Caco-2 (cell line): ENCODE data around the gene ZDHHC6. TPM values are rescaled to one million over a fixed set of nuclear protein-coding genes. Genes with fewer than 3 reads are reported as not detected.

Source experiments
- BruUV-seq: library from RNA; stranded (reverse); fragments of 400-500 nt; replicated peaks from 2 replicates; lab custom pipeline; 2021; lab: Mats Ljungman, UMichigan
- CTCF ChIA-PET: fragments of 300-600 bp; sonication (Branson Sonifier 250); formaldehyde crosslinking; loops from one replicate; lab custom pipeline; 2022; ENCODE audit warnings: antibody characterized with exemption; lab: Charles Lee
- POLR2A ChIA-PET: fragments of 300-600 bp; sonication (Branson Sonifier 250); formaldehyde crosslinking; loops from one replicate; lab custom pipeline; 2022; ENCODE audit warnings: antibody characterized with exemption; lab: Charles Lee
- DNase-seq, 2 experiments: peaks; one replicate each; pipeline versions ENCODE4 v3.0.0 to v3.0.0-alpha.2; 2020 to 2022
- H3K27me3 ChIP-seq: replicated peaks from 2 replicates; pipeline ENCODE4 v1.6.0; 2011; ENCODE audit warnings: low read length; ENCODE audit not compliant: control insufficient read depth, insufficient read depth
- H3K36me3 ChIP-seq: 2 replicates; pipeline ENCODE4 v1.5.1; 2011; ENCODE audit warnings: low read length; ENCODE audit not compliant: control insufficient read depth, insufficient read depth
- H3K4me1 ChIP-seq: fragments of 250-450 bp; sonication (Bioruptor Pico); 2 replicates; pipeline ENCODE4 v1.5.1; 2020; ENCODE audit warnings: mild to moderate bottlenecking
- H3K4me3 ChIP-seq: 2 replicates; pipeline ENCODE4 v1.5.1; 2011; ENCODE audit warnings: low read depth, mild to moderate bottlenecking, control low read depth, low read length
- H3K9me3 ChIP-seq: fragments of 250-450 bp; sonication (Bioruptor Pico); 2 replicates; pipeline ENCODE4 v1.5.1; 2020; ENCODE audit warnings: mild to moderate bottlenecking, moderate library complexity
- H3K27ac Mint-ChIP-seq: one replicate; pipeline ENCODE4 v1.8.0; 2022; ENCODE audit warnings: mixed read lengths; ENCODE audit not compliant: unreplicated experiment
- H3K27me3 Mint-ChIP-seq: one replicate; pipeline ENCODE4 v1.8.0; 2022; ENCODE audit warnings: mixed read lengths; ENCODE audit not compliant: insufficient read depth, unreplicated experiment
- H3K36me3 Mint-ChIP-seq: one replicate; pipeline ENCODE4 v1.8.0; 2022; ENCODE audit warnings: mild to moderate bottlenecking, mixed read lengths; ENCODE audit not compliant: insufficient read depth, unreplicated experiment
- H3K4me1 Mint-ChIP-seq: one replicate; pipeline ENCODE4 v1.8.0; 2022; ENCODE audit warnings: low read depth, mixed read lengths; ENCODE audit not compliant: unreplicated experiment
- H3K4me3 Mint-ChIP-seq: one replicate; pipeline ENCODE4 v1.8.0; 2022; ENCODE audit warnings: mild to moderate bottlenecking, moderate library complexity, mixed read lengths; ENCODE audit not compliant: unreplicated experiment
- H3K9me3 Mint-ChIP-seq: one replicate; pipeline ENCODE4 v1.8.0; 2022; ENCODE audit warnings: mixed read lengths; ENCODE audit not compliant: unreplicated experiment
- intact Hi-C: fragments of 100-400 bp; cut with micrococcal nuclease; formaldehyde crosslinking; loops from one replicate; pipeline ENCODE4 v1.10.0; 2022; ENCODE audit not compliant: unreplicated experiment
- total RNA-seq: library from RNA; stranded (reverse); gene quantifications from 2 replicates; pipeline ENCODE4 v1.2.3, GENCODE V29; 2022
- TF ChIP-seq, protein P1 (sequence below), 2 experiments: fragments of 200-600 bp in 1 of 2; IDR thresholded peaks; 1 replicate in 1 of 2; 2 replicates in 1 of 2; pipeline versions ENCODE4 v1.5.1 to v1.8.0; 2011 to 2022; ENCODE audit warnings: antibody characterized with exemption in 1 of 2, control low read depth in 1 of 2, inconsistent platforms in 1 of 2, low read depth in 1 of 2, low read length in 1 of 2, mild to moderate bottlenecking in 1 of 2, moderate library complexity in 1 of 2; ENCODE audit not compliant: insufficient read depth in 1 of 2, severe bottlenecking in 1 of 2, unreplicated experiment in 1 of 2

ZDHHC6 gene
- total RNA-seq, 1 experiment from 2014 or later = 47.4 TPM

DNA sequence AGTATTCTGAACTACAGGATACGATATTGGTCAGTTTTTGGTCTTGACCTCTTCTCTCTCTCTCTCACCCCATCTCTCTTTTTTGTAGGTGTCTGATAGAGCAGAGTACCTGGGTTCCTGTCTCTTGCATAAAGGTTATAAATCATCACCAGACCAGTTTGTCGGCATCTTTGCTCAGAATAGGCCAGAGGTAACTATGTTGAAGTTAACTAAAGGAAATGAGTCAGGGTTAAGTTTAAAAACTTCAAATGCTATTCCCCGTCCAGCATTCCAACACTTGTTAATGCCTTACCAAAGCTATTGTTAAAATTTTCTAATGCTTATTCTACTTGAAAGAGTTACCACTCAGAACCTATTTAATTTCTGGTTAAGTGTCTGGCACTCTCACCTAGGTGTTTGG lies 42.1 kb downstream of the ZDHHC6 start:
- Mint-ChIP-seq H3K4me1 (peaks cover 28% of the 10 kb centered on the region), H3K9me3 (peaks cover 10% of the 10 kb centered on the region), H3K27ac (no peak overlapping the region), H3K4me3 (no peak overlapping the region), H3K27me3 (no peaks in the 10 kb centered on the region), H3K36me3 (peaks cover 19% of the 10 kb centered on the region)
- POLR2A ChIA-PET = no interaction called here
- intact Hi-C loops = loop anchor here (1.0 kb wide), 1 partner anchor 10 kb away; no protein-coding TSS in a partner anchor
- peaks cover 21% of the 10 kb centered on the region for H3K4me1 ChIP-seq
- H3K27me3 ChIP-seq = no peaks in the 10 kb centered on the region
- DNase-seq = peak in 1 of 2 experiments; percentile 30
- TF ChIP-seq, protein P1, sequence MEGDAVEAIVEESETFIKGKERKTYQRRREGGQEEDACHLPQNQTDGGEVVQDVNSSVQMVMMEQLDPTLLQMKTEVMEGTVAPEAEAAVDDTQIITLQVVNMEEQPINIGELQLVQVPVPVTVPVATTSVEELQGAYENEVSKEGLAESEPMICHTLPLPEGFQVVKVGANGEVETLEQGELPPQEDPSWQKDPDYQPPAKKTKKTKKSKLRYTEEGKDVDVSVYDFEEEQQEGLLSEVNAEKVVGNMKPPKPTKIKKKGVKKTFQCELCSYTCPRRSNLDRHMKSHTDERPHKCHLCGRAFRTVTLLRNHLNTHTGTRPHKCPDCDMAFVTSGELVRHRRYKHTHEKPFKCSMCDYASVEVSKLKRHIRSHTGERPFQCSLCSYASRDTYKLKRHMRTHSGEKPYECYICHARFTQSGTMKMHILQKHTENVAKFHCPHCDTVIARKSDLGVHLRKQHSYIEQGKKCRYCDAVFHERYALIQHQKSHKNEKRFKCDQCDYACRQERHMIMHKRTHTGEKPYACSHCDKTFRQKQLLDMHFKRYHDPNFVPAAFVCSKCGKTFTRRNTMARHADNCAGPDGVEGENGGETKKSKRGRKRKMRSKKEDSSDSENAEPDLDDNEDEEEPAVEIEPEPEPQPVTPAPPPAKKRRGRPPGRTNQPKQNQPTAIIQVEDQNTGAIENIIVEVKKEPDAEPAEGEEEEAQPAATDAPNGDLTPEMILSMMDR (IDR thresholded peaks at IDR 0.05; ENCODE audit: insufficient read depth in 1 of 2, low read depth in 1 of 2, low read length in 1 of 2, severe bottlenecking in 1 of 2, unreplicated experiment in 1 of 2) = no peak
- no peaks in the 10 kb centered on the region for H3K9me3 ChIP-seq
- H3K4me3 ChIP-seq = no peak overlapping the region
- no TSS peak for BruUV-seq
- peaks cover 3% of the 10 kb centered on the region for H3K36me3 ChIP-seq
- CTCF ChIA-PET = no interaction called here

DNA sequence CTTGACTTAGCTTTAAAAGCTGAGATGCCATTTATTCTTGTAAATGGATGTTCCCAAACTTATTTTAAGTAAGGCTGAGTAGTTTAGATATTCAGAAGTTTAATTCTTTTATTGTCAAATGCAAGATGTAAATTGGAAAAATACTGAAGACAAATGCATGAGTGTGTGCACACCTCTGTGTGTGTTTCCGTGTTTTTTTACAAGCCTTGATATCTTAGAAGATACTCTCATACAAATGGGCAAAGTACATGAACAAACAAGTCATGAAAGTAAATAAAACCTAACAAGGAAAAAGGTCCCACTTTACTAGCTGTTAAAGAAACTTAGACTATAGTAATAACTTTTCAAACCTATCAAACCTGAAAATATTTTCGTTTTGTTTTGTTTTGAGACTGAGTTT lies 43.8 kb downstream of the ZDHHC6 start:
- Histone ChIP-seq H3K27me3 (no peaks in the 10 kb centered on the region), H3K4me1 (peaks cover 21% of the 10 kb centered on the region), H3K9me3 (no peaks in the 10 kb centered on the region), H3K4me3 (no peak overlapping the region), H3K36me3 (peaks cover 5% of the 10 kb centered on the region)
- H3K4me3 Mint-ChIP-seq = no peak overlapping the region
- ChIA-PET CTCF (no interaction called here), POLR2A (no interaction called here)
- no peak for DNase-seq
- intact Hi-C loops = no loop called here
- TF ChIP-seq, protein P1 (IDR thresholded peaks at IDR 0.05; ENCODE audit: insufficient read depth in 1 of 2, low read depth in 1 of 2, low read length in 1 of 2, severe bottlenecking in 1 of 2, unreplicated experiment in 1 of 2) = no peak
- H3K36me3 Mint-ChIP-seq = peaks cover 12% of the 10 kb centered on the region
- H3K9me3 Mint-ChIP-seq = peaks cover 10% of the 10 kb centered on the region
- H3K27ac Mint-ChIP-seq = no peak overlapping the region
- no TSS peak for BruUV-seq
- no peaks in the 10 kb centered on the region for H3K27me3 Mint-ChIP-seq
- peaks cover 26% of the 10 kb centered on the region for H3K4me1 Mint-ChIP-seq

DNA sequence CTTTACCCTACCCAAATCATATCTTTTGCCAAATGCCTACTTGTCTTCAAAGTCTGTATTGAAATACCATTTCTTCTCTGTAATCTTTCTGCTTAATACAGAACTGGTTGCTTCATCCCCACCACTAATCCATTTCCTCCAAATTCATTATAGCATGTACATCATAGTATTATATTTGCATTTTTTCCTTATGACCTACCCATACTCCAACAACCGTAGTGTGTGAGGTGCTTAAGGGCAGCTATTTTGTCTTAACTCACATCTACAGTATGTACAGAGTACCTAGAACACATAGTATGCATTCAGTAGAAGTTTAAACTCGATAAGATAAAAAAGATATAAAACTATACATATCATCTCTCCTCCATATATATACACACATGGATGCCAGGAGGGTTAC lies 49.1 kb downstream of the ZDHHC6 start:
- Mint-ChIP-seq H3K4me3 (no peak overlapping the region), H3K27me3 (no peaks in the 10 kb centered on the region), H3K9me3 (no peaks in the 10 kb centered on the region), H3K4me1 (peaks cover 10% of the 10 kb centered on the region), H3K36me3 (no peaks in the 10 kb centered on the region), H3K27ac (no peak overlapping the region)
- intact Hi-C loops = loop anchor here (5.0 kb wide), 1 partner anchor 35 kb away; no protein-coding TSS in a partner anchor
- no peaks in the 10 kb centered on the region for H3K9me3 ChIP-seq
- ChIA-PET CTCF (no interaction called here), POLR2A (no interaction called here)
- DNase-seq = no peak
- no TSS peak for BruUV-seq
- TF ChIP-seq, protein P1 (IDR thresholded peaks at IDR 0.05; ENCODE audit: insufficient read depth in 1 of 2, low read depth in 1 of 2, low read length in 1 of 2, severe bottlenecking in 1 of 2, unreplicated experiment in 1 of 2) = no peak
- H3K27me3 ChIP-seq = no peaks in the 10 kb centered on the region
- peaks cover 4% of the 10 kb centered on the region; the same call in 1 of the 2 replicates for H3K36me3 ChIP-seq
- H3K4me3 ChIP-seq = no peak overlapping the region
- H3K4me1 ChIP-seq = peaks cover 41% of the 10 kb centered on the region
